Testis (tissue), 2 donors: ENCODE data around the gene CTDNEP1.

ENCODE experiments used
- POLR2A ChIP-seq: fragments of 450-650 bp; IDR thresholded peaks from one replicate; pipeline ENCODE4 v1.6.1; 2017; ENCODE audit warnings: antibody characterized with exemption, mild to moderate bottlenecking, moderate library complexity
- TF ChIP-seq, protein P1 (sequence below), 3 experiments: fragments of 450-650 bp in 2 of 3; fragments of 200-600 bp in 1 of 3; sonication (generic) in 1 of 3; IDR thresholded peaks; one replicate each; pipeline ENCODE4 v1.5.1; 2016 to 2019; ENCODE audit warnings: antibody characterized with exemption in 3 of 3, mild to moderate bottlenecking in 2 of 3, moderate library complexity in 1 of 3

DNA sequence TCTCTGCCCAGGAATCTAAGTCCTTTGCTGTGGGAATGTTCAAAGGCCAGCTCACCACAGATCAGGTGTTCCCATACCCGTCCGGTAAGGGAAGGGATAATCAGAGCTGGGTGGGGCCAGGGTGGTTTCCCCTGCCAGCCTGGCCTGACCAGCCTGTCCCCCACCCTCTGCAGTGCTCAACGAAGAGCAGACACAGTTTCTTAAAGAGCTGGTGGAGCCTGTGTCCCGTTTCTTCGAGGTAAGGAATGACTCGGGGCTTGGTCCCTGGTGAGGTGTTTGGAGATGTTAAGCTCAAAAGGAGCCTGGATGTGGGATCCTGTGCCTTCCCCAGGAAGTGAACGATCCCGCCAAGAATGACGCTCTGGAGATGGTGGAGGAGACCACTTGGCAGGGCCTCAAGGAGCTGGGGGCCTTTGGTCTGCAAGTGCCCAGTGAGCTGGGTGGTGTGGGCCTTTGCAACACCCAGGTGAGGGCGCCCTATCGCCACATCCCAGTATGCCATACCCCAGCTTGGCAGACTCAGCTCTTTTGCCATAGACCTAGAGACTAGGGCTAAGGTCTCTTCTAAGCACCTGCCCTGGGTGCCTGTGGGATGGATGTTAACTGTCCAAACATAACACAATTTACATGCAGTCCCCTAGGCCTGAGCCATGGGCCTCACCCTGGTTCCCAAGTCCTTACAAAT, 30.8 kb downstream of the CTDNEP1 start:
- TF ChIP-seq, protein P1, sequence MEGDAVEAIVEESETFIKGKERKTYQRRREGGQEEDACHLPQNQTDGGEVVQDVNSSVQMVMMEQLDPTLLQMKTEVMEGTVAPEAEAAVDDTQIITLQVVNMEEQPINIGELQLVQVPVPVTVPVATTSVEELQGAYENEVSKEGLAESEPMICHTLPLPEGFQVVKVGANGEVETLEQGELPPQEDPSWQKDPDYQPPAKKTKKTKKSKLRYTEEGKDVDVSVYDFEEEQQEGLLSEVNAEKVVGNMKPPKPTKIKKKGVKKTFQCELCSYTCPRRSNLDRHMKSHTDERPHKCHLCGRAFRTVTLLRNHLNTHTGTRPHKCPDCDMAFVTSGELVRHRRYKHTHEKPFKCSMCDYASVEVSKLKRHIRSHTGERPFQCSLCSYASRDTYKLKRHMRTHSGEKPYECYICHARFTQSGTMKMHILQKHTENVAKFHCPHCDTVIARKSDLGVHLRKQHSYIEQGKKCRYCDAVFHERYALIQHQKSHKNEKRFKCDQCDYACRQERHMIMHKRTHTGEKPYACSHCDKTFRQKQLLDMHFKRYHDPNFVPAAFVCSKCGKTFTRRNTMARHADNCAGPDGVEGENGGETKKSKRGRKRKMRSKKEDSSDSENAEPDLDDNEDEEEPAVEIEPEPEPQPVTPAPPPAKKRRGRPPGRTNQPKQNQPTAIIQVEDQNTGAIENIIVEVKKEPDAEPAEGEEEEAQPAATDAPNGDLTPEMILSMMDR (IDR thresholded peaks at IDR 0.05): no peak
- no peak for TF ChIP-seq POLR2A
